Neuronal stem cell (in vitro differentiated cells): ENCODE measurements around the gene DOCK11.
"Not testable (repeated sequence)": the region's sequence is repeated elsewhere in the genome, so short reads cannot be mapped to it uniquely, and the experiment has no call there.

Source experiments
- DNase-seq: peaks from one replicate; pipeline ENCODE4 v3.0.0-alpha.2; 2013; ENCODE audit warnings: low spot score
- H2AFZ ChIP-seq: one replicate; pipeline ENCODE4 v1.6.1; 2013; ENCODE audit warnings: mild to moderate bottlenecking, low read length, inconsistent platforms
- H2AK5ac ChIP-seq: 2 replicates; pipeline ENCODE4 v1.6.1; 2013; ENCODE audit warnings: low read depth, mild to moderate bottlenecking, inconsistent platforms, low read length, moderate library complexity, mixed read lengths
- H2BK120ac ChIP-seq: 2 replicates; pipeline ENCODE4 v1.6.1; 2013; ENCODE audit warnings: low read depth, mild to moderate bottlenecking, inconsistent platforms, low read length, moderate library complexity, mixed read lengths
- H2BK12ac ChIP-seq: one replicate; pipeline ENCODE4 v1.6.1; 2013; ENCODE audit warnings: low read length, inconsistent platforms
- H2BK15ac ChIP-seq: 2 replicates; pipeline ENCODE4 v1.6.1; 2013; ENCODE audit warnings: mild to moderate bottlenecking, low read length, inconsistent platforms, mixed read lengths
- H2BK5ac ChIP-seq: one replicate; pipeline ENCODE4 v1.6.1; 2013; ENCODE audit warnings: inconsistent platforms, mild to moderate bottlenecking, low read length, moderate library complexity
- H3K14ac ChIP-seq: one replicate; pipeline ENCODE4 v1.6.1; 2013; ENCODE audit warnings: low read length, inconsistent platforms
- H3K18ac ChIP-seq: 2 replicates; pipeline ENCODE4 v1.6.1; 2013; ENCODE audit warnings: low read length, inconsistent platforms
- H3K23ac ChIP-seq: 2 replicates; pipeline ENCODE4 v1.6.1; 2013; ENCODE audit warnings: low read depth, mild to moderate bottlenecking, mixed read lengths, low read length, inconsistent platforms; ENCODE audit not compliant: poor library complexity
- H3K27ac ChIP-seq: replicated peaks from 3 replicates; pipeline ENCODE4 v1.5.1; 2013; ENCODE audit warnings: low read length, inconsistent platforms
- H3K27me3 ChIP-seq, 3 experiments: 2 replicates each; pipeline ENCODE4 v1.6.1; 2013; ENCODE audit warnings: low read length in 3 of 3, mild to moderate bottlenecking in 2 of 3, inconsistent platforms in 1 of 3, low read depth in 1 of 3, mixed read lengths in 1 of 3, moderate library complexity in 1 of 3; ENCODE audit not compliant: control insufficient read depth in 3 of 3, insufficient read depth in 3 of 3
- H3K36me3 ChIP-seq, 2 donors: replicated peaks in 1 of 2; 2 replicates each; pipeline ENCODE4 v1.6.1; 2013; ENCODE audit warnings: low read length in 2 of 2; ENCODE audit not compliant: control insufficient read depth in 2 of 2, insufficient read depth in 2 of 2
- H3K4ac ChIP-seq: 2 replicates; pipeline ENCODE4 v1.6.1; 2013; ENCODE audit warnings: inconsistent platforms, mild to moderate bottlenecking, low read length, moderate library complexity
- H3K4me1 ChIP-seq, 2 donors: 1 replicate in 1 of 2; 2 replicates in 1 of 2; pipeline ENCODE4 v1.6.1; 2013; ENCODE audit warnings: low read length in 2 of 2, low read depth in 1 of 2; ENCODE audit not compliant: control insufficient read depth in 2 of 2, insufficient read depth in 1 of 2
- H3K4me2 ChIP-seq: one replicate; pipeline ENCODE4 v1.6.1; 2013; ENCODE audit warnings: mild to moderate bottlenecking, low read length, inconsistent platforms; ENCODE audit not compliant: insufficient read depth, poor library complexity, severe bottlenecking
- H3K4me3 ChIP-seq, 2 donors: 2 replicates each; pipeline ENCODE4 v1.5.1; 2013; ENCODE audit warnings: low read length in 2 of 2, mild to moderate bottlenecking in 2 of 2, inconsistent platforms in 1 of 2, moderate library complexity in 1 of 2
- H3K79me1 ChIP-seq: one replicate; pipeline ENCODE4 v1.6.1; 2013; ENCODE audit warnings: low read depth, mild to moderate bottlenecking, inconsistent platforms, low read length, moderate library complexity
- H3K9ac ChIP-seq: one replicate; pipeline ENCODE4 v1.6.1; 2013; ENCODE audit warnings: mild to moderate bottlenecking, low read depth, low read length, inconsistent platforms; ENCODE audit not compliant: poor library complexity
- H3K9me3 ChIP-seq, 2 donors: replicated peaks in 1 of 2; 2 replicates each; pipeline versions ENCODE3 to v1.6.1; 2013; ENCODE audit warnings: low read length in 2 of 2, mild to moderate bottlenecking in 2 of 2, inconsistent platforms in 1 of 2, low read depth in 1 of 2, mixed read lengths in 1 of 2, moderate library complexity in 1 of 2; ENCODE audit not compliant: control insufficient read depth in 2 of 2, insufficient read depth in 1 of 2
- H4K8ac ChIP-seq: one replicate; pipeline ENCODE4 v1.6.1; 2013; ENCODE audit warnings: low read depth, mild to moderate bottlenecking, inconsistent platforms, low read length, moderate library complexity
- H4K91ac ChIP-seq: one replicate; pipeline ENCODE4 v1.6.1; 2013; ENCODE audit warnings: low read length, low read depth, mild to moderate bottlenecking, inconsistent platforms; ENCODE audit not compliant: poor library complexity
- WGBS, 2 donors: extraction: QIAGEN DNeasy Blood & Tissue Kit; methylation state at CpG; one replicate each; pipeline ENCODE4 v1.1.7; 2013; ENCODE audit warnings: missing lambda C conversion rate in 2 of 2, mixed read lengths in 1 of 2; ENCODE audit not compliant: insufficient read length in 2 of 2, insufficient replicate concordance in 1 of 2; ENCODE audit errors: extremely low coverage in 2 of 2; 5-methylcytosine and 5-hydroxymethylcytosine counted together

The DOCK11 gene

GRCh38 chrX:118585296-118585695 is 89.7 kb downstream of the DOCK11 start:
- Histone ChIP-seq H3K23ac (no peak overlapping the region), H3K36me3 (peaks cover 2 to 8% of the 10 kb centered on the region in 2 donors), H3K27me3 (no peaks in the 10 kb centered on the region), H2AK5ac (no peak overlapping the region), H3K4me3 (no peak overlapping the region), H3K9me3 (no peaks in the 10 kb centered on the region), H3K4ac (no peak overlapping the region), H2BK5ac (no peak overlapping the region), H4K91ac (no peak overlapping the region), H3K9ac (no peak overlapping the region), H2BK15ac (no peak overlapping the region), H3K4me1 (no peaks in the 10 kb centered on the region), H3K27ac (no peak overlapping the region), H2AFZ (no peak overlapping the region), H3K4me2 (no peak overlapping the region), H3K14ac (no peak overlapping the region), H3K18ac (no peak overlapping the region), H4K8ac (no peak overlapping the region), H2BK120ac (no peak overlapping the region), H3K79me1 (no peaks in the 10 kb centered on the region), H2BK12ac (no peak overlapping the region)
- DNase-seq: no peak
- WGBS, 2 donors: no CpG with 5 or more reads among the region's 3 CpGs

- H2AK5ac ChIP-seq, H3K79me1 ChIP-seq, H3K14ac ChIP-seq, H3K18ac ChIP-seq, DNase-seq, H3K9ac ChIP-seq, H3K4ac ChIP-seq, H4K8ac ChIP-seq, H3K23ac ChIP-seq, H2BK12ac ChIP-seq, H2AFZ ChIP-seq, H2BK120ac ChIP-seq, H3K4me2 ChIP-seq, H2BK5ac ChIP-seq, H4K91ac ChIP-seq, H3K27ac ChIP-seq, H3K4me3 ChIP-seq, H2BK15ac ChIP-seq, H3K4me1 ChIP-seq, H3K36me3 ChIP-seq, H3K27me3 ChIP-seq, H3K9me3 ChIP-seq: not testable (repeated sequence)
- no CpG with 5 or more reads among the region's 7 CpGs for WGBS, 2 donors
These were observed 90.6 kb downstream of the DOCK11 start for GRCh38 chrX:118586206-118586605.

GRCh38 chrX:118588715-118589114 is 93.1 kb downstream of the DOCK11 start:
- H3K27ac ChIP-seq: no peak overlapping the region
- WGBS, 2 donors: no CpG with 5 or more reads among the region's 3 CpGs
- no peak for DNase-seq
- H3K4me3 ChIP-seq: no peak overlapping the region
- no peaks in the 10 kb centered on the region for H3K79me1 ChIP-seq
- no peak overlapping the region for H2AFZ ChIP-seq
- H3K18ac ChIP-seq: no peak overlapping the region
- no peak overlapping the region for H3K9ac ChIP-seq
- no peak overlapping the region for H4K8ac ChIP-seq
- H2BK15ac ChIP-seq: no peak overlapping the region
- H3K14ac ChIP-seq: no peak overlapping the region
- no peaks in the 10 kb centered on the region for H3K9me3 ChIP-seq
- H3K23ac ChIP-seq: no peak overlapping the region
- no peak overlapping the region for H2BK12ac ChIP-seq
- H3K4me1 ChIP-seq: no peaks in the 10 kb centered on the region
- H3K4ac ChIP-seq: no peak overlapping the region
- H2BK120ac ChIP-seq: no peak overlapping the region
- no peak overlapping the region for H2AK5ac ChIP-seq
- H3K4me2 ChIP-seq: no peak overlapping the region
- H3K27me3 ChIP-seq: no peaks in the 10 kb centered on the region
- H3K36me3 ChIP-seq: peaks cover 2 to 8% of the 10 kb centered on the region in 2 donors
- H2BK5ac ChIP-seq: no peak overlapping the region
- H4K91ac ChIP-seq: no peak overlapping the region

- H3K79me1 ChIP-seq: no peaks in the 10 kb centered on the region
- no peak overlapping the region for H3K9ac ChIP-seq
- no peak overlapping the region for H3K27ac ChIP-seq
- H2AFZ ChIP-seq: no peak overlapping the region
- H2BK120ac ChIP-seq: no peak overlapping the region
- H3K36me3 ChIP-seq: peaks cover 2 to 8% of the 10 kb centered on the region in 2 donors
- no peak overlapping the region for H4K8ac ChIP-seq
- H2BK15ac ChIP-seq: no peak overlapping the region
- H3K4me1 ChIP-seq: no peaks in the 10 kb centered on the region
- no peak overlapping the region for H2BK12ac ChIP-seq
- no peak overlapping the region for H4K91ac ChIP-seq
- H3K4me3 ChIP-seq: no peak overlapping the region
- no peak overlapping the region for H3K14ac ChIP-seq
- H2BK5ac ChIP-seq: no peak overlapping the region
- no peak for DNase-seq
- WGBS, 2 donors: no CpG with 5 or more reads among the region's 1 CpG
- no peak overlapping the region for H3K18ac ChIP-seq
- H3K4me2 ChIP-seq: no peak overlapping the region
- H3K9me3 ChIP-seq: no peaks in the 10 kb centered on the region
- H3K27me3 ChIP-seq: no peaks in the 10 kb centered on the region
- H3K23ac ChIP-seq: no peak overlapping the region
- H3K4ac ChIP-seq: no peak overlapping the region
- no peak overlapping the region for H2AK5ac ChIP-seq
These were observed 93.6 kb downstream of the DOCK11 start for GRCh38 chrX:118589227-118589626.
